GM23338 (cell line): ENCODE measurements around the gene EMD.

ENCODE experiments used
- CREB1 ChIP-seq: fragments of 250-450 bp; sonication (Bioruptor Pico); IDR thresholded peaks from 2 replicates; pipeline ENCODE4 v1.5.0; 2020; ENCODE audit warnings: low read depth, mild to moderate bottlenecking, moderate library complexity
- EZH2 ChIP-seq: fragments of 200-600 bp; sonication (generic); IDR thresholded peaks from one replicate; pipeline ENCODE4 v1.8.0; 2017; ENCODE audit warnings: antibody characterized with exemption, mild to moderate bottlenecking, low read depth; ENCODE audit not compliant: unreplicated experiment
- EZH2phosphoT487 ChIP-seq: fragments of 200-600 bp; sonication (generic); IDR thresholded peaks from one replicate; pipeline ENCODE4 v1.8.1; 2018; ENCODE audit warnings: antibody characterized with exemption; ENCODE audit not compliant: unreplicated experiment
- POLR2AphosphoS5 ChIP-seq: IDR thresholded peaks from 2 replicates; pipeline ENCODE4 v1.6.1; 2016; ENCODE audit warnings: antibody characterized with exemption, low read depth
- TF ChIP-seq, protein P1 (sequence below), 2 experiments: fragments of 200-600 bp in 1 of 2; sonication (generic) in 1 of 2; conservative IDR thresholded peaks; 2 replicates each; pipeline versions ENCODE4 v1.5.1 to v1.6.1; 2016 to 2017; ENCODE audit warnings: antibody characterized with exemption in 2 of 2, low read depth in 2 of 2, mild to moderate bottlenecking in 2 of 2, moderate library complexity in 1 of 2
- TF ChIP-seq, protein P2 (sequence below): IDR thresholded peaks from one replicate; pipeline ENCODE4 v1.6.1; 2018; ENCODE audit warnings: antibody characterized with exemption; ENCODE audit not compliant: unreplicated experiment

DNA sequence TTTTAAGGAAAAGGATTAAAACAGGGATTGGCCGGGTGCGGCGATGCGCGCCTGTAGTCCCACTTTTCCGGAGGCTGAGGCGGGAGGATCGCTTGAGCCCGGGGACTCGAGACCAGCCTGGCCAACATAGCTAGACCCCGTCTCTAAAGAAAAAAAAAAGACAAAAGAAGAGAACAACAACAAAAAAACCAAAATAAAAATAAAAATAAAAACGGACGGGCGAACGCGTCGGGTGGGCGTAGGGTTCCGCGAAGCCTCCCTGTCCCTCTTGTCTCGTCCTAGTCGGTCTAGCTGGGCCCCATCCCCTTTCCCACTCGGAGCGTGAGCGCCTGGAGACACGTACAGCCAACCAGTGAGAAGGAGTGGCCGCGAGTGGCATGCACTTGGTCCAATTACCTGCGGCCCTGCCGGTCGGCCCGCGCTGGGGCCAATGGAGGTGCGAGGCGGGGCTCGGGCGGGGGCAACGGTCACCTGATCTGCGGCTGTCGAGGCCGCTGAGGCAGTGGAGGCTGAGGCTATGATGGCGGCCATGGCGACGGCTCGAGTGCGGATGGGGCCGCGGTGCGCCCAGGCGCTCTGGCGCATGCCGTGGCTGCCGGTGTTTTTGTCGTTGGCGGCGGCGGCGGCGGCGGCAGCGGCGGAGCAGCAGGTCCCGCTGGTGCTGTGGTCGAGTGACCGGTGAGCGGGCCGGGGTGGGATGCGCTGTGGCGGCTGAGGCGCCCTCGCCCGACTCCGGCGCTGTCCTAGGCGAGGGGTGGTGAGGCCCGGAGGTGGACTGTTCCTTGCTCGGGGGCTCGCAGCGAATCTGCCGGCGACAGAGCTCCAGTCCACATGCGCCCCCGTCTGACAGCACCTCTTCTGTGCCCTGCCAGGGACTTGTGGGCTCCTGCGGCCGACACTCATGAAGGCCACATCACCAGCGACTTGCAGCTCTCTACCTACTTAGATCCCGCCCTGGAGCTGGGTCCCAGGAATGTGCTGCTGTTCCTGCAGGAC, 49.4 kb downstream of the EMD start, which contains the start of gene ATP6AP1:
- TF ChIP-seq, protein P1, sequence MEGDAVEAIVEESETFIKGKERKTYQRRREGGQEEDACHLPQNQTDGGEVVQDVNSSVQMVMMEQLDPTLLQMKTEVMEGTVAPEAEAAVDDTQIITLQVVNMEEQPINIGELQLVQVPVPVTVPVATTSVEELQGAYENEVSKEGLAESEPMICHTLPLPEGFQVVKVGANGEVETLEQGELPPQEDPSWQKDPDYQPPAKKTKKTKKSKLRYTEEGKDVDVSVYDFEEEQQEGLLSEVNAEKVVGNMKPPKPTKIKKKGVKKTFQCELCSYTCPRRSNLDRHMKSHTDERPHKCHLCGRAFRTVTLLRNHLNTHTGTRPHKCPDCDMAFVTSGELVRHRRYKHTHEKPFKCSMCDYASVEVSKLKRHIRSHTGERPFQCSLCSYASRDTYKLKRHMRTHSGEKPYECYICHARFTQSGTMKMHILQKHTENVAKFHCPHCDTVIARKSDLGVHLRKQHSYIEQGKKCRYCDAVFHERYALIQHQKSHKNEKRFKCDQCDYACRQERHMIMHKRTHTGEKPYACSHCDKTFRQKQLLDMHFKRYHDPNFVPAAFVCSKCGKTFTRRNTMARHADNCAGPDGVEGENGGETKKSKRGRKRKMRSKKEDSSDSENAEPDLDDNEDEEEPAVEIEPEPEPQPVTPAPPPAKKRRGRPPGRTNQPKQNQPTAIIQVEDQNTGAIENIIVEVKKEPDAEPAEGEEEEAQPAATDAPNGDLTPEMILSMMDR (conservative IDR thresholded peaks at IDR 0.05; ENCODE audit: low read depth in 2 of 2) = peak in 1 of 2 experiments; percentile 19; a peak in 1 of 4 replicates
- TF ChIP-seq POLR2AphosphoS5 = peak; percentile 61
- TF ChIP-seq EZH2 = no peak
- no peak for TF ChIP-seq EZH2phosphoT487
- TF ChIP-seq CREB1 = peak; percentile 39; the same call in 1 of the 2 replicates
- TF ChIP-seq, protein P2, sequence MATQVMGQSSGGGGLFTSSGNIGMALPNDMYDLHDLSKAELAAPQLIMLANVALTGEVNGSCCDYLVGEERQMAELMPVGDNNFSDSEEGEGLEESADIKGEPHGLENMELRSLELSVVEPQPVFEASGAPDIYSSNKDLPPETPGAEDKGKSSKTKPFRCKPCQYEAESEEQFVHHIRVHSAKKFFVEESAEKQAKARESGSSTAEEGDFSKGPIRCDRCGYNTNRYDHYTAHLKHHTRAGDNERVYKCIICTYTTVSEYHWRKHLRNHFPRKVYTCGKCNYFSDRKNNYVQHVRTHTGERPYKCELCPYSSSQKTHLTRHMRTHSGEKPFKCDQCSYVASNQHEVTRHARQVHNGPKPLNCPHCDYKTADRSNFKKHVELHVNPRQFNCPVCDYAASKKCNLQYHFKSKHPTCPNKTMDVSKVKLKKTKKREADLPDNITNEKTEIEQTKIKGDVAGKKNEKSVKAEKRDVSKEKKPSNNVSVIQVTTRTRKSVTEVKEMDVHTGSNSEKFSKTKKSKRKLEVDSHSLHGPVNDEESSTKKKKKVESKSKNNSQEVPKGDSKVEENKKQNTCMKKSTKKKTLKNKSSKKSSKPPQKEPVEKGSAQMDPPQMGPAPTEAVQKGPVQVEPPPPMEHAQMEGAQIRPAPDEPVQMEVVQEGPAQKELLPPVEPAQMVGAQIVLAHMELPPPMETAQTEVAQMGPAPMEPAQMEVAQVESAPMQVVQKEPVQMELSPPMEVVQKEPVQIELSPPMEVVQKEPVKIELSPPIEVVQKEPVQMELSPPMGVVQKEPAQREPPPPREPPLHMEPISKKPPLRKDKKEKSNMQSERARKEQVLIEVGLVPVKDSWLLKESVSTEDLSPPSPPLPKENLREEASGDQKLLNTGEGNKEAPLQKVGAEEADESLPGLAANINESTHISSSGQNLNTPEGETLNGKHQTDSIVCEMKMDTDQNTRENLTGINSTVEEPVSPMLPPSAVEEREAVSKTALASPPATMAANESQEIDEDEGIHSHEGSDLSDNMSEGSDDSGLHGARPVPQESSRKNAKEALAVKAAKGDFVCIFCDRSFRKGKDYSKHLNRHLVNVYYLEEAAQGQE = no peak
